Measurements from ENCODE around the gene KLHL11.
A peak's percentile ranks its signal among the peaks of the same experiment; 100 is the strongest.

The KLHL11 gene

DNA sequence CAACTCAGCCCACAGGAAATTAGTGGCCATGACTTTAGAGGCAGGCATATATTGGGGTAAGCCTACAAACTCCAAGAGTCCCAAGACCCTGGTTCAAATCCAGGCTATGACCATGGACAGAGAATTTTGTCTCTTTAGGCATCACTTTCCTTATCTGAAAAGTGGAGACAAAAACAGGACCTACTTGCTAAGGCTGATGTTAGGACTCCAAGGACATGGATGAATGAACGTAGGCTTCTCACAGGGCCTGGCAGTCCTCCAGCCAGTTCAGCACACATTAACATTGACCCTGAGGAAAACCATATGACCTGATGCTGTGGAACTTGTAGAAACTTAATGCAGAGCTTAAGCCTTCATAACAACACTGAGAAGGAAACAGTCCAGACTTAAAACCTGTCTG, 51.0 kb downstream of the KLHL11 start:
- H3K36me3 ChIP-seq (ENCODE audit: control insufficient read depth in 4 of 4, insufficient read depth in 4 of 4, low read length in 3 of 4) = no peaks in the 10 kb centered on the region
- ChIA-PET POLR2A (no interaction called here), CTCF (interaction anchor here (0.9 to 1.7 kb wide), 3 partner anchors 8 to 13 kb away, joined by 3 to 10 read pairs (median 5); no protein-coding TSS in a partner anchor)
- no CpG with 5 or more reads among the region's 1 CpG for WGBS (ENCODE audit: insufficient coverage)
- no peak overlapping the region for H3K4me3 ChIP-seq (ENCODE audit: control insufficient read depth in 1 of 7, extremely low read depth in 1 of 7, insufficient read depth in 4 of 7, low read depth in 2 of 7, low read length in 6 of 7)
- peaks cover 0 to 25% (median 19%) of the 10 kb centered on the region in 4 experiments for H3K4me1 ChIP-seq (ENCODE audit: control extremely low read depth in 1 of 4, control insufficient read depth in 4 of 4, insufficient read depth in 4 of 4, low read length in 3 of 4)
- DNase-seq = no peak
- H3K27me3 ChIP-seq (replicated peaks in 2 of 5; ENCODE audit: control insufficient read depth in 4 of 5, insufficient read depth in 5 of 5, low read length in 4 of 5) = peaks cover 0 to 8% (median 0%) of the 10 kb centered on the region in 5 experiments
- H3K9me3 ChIP-seq (ENCODE audit: control extremely low read depth in 1 of 5, control insufficient read depth in 4 of 5, insufficient read depth in 2 of 5, low read depth in 1 of 5, low read length in 4 of 5) = no peaks in the 10 kb centered on the region
- no peak overlapping the region for H3K27ac ChIP-seq (ENCODE audit: insufficient read depth in 1 of 2, low read depth in 1 of 2, low read length in 2 of 2, poor library complexity in 1 of 2, severe bottlenecking in 2 of 2)

DNA sequence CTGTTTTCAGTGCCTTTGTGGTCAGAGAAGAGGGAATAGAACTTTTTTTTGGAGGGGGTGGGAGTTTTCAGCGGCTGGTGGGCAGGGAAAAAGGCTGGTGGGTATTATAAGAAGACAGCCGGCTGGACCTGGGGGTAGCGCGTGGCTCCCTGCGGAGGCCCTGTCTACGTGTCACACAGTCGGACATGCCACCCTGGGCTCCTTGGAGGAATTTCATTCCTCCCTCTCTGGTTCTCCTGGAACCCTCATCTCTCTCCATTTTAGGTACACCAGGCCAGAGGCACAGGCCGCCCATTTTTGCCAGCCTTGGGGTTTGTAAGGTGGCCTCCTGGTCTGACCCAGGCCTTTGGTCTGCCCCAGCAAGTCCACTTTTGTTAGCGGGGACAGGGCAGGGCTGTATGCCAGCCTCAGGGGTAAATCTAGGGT, 51.5 kb downstream of the KLHL11 start:
- ChIA-PET POLR2A (no interaction called here), CTCF (interaction anchor here (1.0 to 1.7 kb wide), 2 partner anchors 10 to 118 kb away, joined by 4 to 10 read pairs; no protein-coding TSS in a partner anchor)
- 98% methylated on average over 8 of the region's 9 CpGs for WGBS (ENCODE audit: insufficient coverage)
- Histone ChIP-seq H3K27me3 (replicated peaks in 2 of 5; ENCODE audit: control insufficient read depth in 4 of 5, insufficient read depth in 5 of 5, low read length in 4 of 5) (peaks cover 0 to 8% (median 0%) of the 10 kb centered on the region in 5 experiments), H3K9me3 (ENCODE audit: control extremely low read depth in 1 of 5, control insufficient read depth in 4 of 5, insufficient read depth in 2 of 5, low read depth in 1 of 5, low read length in 4 of 5) (no peaks in the 10 kb centered on the region), H3K4me1 (ENCODE audit: control extremely low read depth in 1 of 4, control insufficient read depth in 4 of 4, insufficient read depth in 4 of 4, low read length in 3 of 4) (peaks cover 0 to 25% (median 19%) of the 10 kb centered on the region in 4 experiments), H3K4me3 (ENCODE audit: control insufficient read depth in 1 of 7, extremely low read depth in 1 of 7, insufficient read depth in 4 of 7, low read depth in 2 of 7, low read length in 6 of 7) (no peak overlapping the region), H3K27ac (ENCODE audit: insufficient read depth in 1 of 2, low read depth in 1 of 2, low read length in 2 of 2, poor library complexity in 1 of 2, severe bottlenecking in 2 of 2) (no peak overlapping the region), H3K36me3 (ENCODE audit: control insufficient read depth in 4 of 4, insufficient read depth in 4 of 4, low read length in 3 of 4) (no peaks in the 10 kb centered on the region)
- DNase-seq = no peak

DNA sequence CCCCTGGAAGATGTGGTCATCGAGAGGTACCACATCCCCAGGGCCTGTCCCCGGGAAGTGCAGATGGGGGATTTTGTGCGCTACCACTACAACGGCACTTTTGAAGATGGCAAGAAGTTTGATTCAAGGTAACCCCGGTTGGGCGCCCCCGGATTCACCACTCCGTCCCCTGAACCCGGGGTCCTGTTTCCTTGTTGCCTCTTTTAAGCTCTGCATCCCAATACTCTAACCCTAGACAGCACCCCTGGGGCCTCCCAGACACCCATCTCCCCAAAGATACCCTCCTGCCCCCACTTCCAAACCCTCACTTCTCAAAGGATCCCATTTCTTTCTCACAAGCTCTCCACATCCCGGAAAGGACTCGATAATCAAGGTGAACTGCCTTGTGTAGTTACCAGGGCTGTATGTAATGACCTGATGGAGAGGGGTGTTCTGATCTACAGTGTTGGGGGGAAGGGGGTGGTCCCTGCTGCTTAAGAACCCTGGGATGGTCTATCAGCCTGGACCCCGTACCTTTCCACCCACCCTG, 52.0 kb downstream of the KLHL11 start:
- H3K27ac ChIP-seq (ENCODE audit: insufficient read depth in 1 of 2, low read depth in 1 of 2, low read length in 2 of 2, poor library complexity in 1 of 2, severe bottlenecking in 2 of 2) = no peak overlapping the region
- ChIA-PET POLR2A (no interaction called here), CTCF (interaction anchor here (1.0 kb wide), 1 partner anchor 118 kb away, joined by 4 read pairs; no protein-coding TSS in a partner anchor)
- WGBS (ENCODE audit: insufficient coverage) = 43% methylated on average over 9 of the region's 12 CpGs
- DNase-seq = no peak
- no peaks in the 10 kb centered on the region for H3K9me3 ChIP-seq (ENCODE audit: control extremely low read depth in 1 of 5, control insufficient read depth in 4 of 5, insufficient read depth in 2 of 5, low read depth in 1 of 5, low read length in 4 of 5)
- peaks cover 0 to 25% (median 19%) of the 10 kb centered on the region in 4 experiments for H3K4me1 ChIP-seq (ENCODE audit: control extremely low read depth in 1 of 4, control insufficient read depth in 4 of 4, insufficient read depth in 4 of 4, low read length in 3 of 4)
- no peaks in the 10 kb centered on the region for H3K36me3 ChIP-seq (ENCODE audit: control insufficient read depth in 4 of 4, insufficient read depth in 4 of 4, low read length in 3 of 4)
- peak overlapping the region in 3 of 7 experiments; percentile 75 to 86 (median 77) for H3K4me3 ChIP-seq (ENCODE audit: control insufficient read depth in 1 of 7, extremely low read depth in 1 of 7, insufficient read depth in 4 of 7, low read depth in 2 of 7, low read length in 6 of 7)
- H3K27me3 ChIP-seq (replicated peaks in 2 of 5; ENCODE audit: control insufficient read depth in 4 of 5, insufficient read depth in 5 of 5, low read length in 4 of 5) = peaks cover 0 to 8% (median 0%) of the 10 kb centered on the region in 5 experiments

DNA sequence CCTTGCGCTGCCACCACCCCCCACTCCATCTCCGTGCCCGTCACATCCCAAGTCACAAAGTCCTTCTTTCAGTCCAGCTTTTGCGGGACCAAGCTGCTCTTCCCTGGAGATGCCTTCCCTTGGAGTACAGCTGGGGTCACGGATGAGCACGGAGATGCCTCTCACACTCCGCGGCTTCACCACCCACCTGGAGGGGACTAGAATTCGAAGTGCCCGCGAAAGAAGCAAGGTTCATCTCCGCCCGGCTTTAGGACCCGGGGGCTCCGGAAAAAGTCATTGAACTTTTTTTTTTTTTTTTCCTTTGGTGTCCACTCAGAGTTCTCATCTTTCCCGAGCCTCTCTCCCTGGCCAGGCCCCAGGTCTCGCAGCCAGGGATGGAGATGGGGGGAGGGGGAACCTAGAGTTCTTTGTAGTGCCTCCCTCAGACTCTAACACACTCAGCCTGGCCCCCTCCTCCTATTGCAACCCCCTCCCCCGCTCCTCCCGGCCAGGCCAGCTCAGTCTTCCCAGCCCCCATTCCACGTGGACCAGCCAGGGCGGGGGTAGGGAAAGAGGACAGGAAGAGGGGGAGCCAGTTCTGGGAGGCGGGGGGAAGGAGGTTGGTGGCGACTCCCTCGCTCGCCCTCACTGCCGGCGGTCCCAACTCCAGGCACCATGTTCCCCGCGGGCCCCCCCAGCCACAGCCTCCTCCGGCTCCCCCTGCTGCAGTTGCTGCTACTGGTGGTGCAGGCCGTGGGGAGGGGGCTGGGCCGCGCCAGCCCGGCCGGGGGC, 52.7 kb downstream of the KLHL11 start, which contains the start of gene FKBP10:
Gene FKBP10, plus strand, starts transcription at position 624 of the 771 bp plus-strand sequence. Its CDS starts 31 bp downstream, at position 655.
- CTCF ChIA-PET = interaction anchor here (1.0 to 4.8 kb wide), 5 partner anchors 14 to 117 kb away, joined by 3 to 16 read pairs (median 4); no protein-coding TSS in a partner anchor
- H3K9me3 ChIP-seq (ENCODE audit: control extremely low read depth in 1 of 5, control insufficient read depth in 4 of 5, insufficient read depth in 2 of 5, low read depth in 1 of 5, low read length in 4 of 5) = no peaks in the 10 kb centered on the region
- H3K4me1 ChIP-seq (ENCODE audit: control extremely low read depth in 1 of 4, control insufficient read depth in 4 of 4, insufficient read depth in 4 of 4, low read length in 3 of 4) = peaks cover 0 to 25% (median 19%) of the 10 kb centered on the region in 4 experiments
- WGBS (ENCODE audit: insufficient coverage) = 3% methylated on average over 22 of the region's 35 CpGs
- peak within 1 kb of the TSS; percentile 46 to 86 (median 73) for H3K4me3 ChIP-seq (ENCODE audit: control insufficient read depth in 1 of 7, extremely low read depth in 1 of 7, insufficient read depth in 4 of 7, low read depth in 2 of 7, low read length in 6 of 7)
- DNase-seq = peak in 2 of 3 donors; percentile 54 to 65
- H3K27me3 ChIP-seq (replicated peaks in 2 of 5; ENCODE audit: control insufficient read depth in 4 of 5, insufficient read depth in 5 of 5, low read length in 4 of 5) = peaks cover 0 to 8% (median 0%) of the 10 kb centered on the region in 5 experiments
- H3K36me3 ChIP-seq (ENCODE audit: control insufficient read depth in 4 of 4, insufficient read depth in 4 of 4, low read length in 3 of 4) = no peaks in the 10 kb centered on the region
- no peak within 1 kb of the TSS for H3K27ac ChIP-seq (ENCODE audit: insufficient read depth in 1 of 2, low read depth in 1 of 2, low read length in 2 of 2, poor library complexity in 1 of 2, severe bottlenecking in 2 of 2)
- POLR2A ChIA-PET = no interaction called here

DNA sequence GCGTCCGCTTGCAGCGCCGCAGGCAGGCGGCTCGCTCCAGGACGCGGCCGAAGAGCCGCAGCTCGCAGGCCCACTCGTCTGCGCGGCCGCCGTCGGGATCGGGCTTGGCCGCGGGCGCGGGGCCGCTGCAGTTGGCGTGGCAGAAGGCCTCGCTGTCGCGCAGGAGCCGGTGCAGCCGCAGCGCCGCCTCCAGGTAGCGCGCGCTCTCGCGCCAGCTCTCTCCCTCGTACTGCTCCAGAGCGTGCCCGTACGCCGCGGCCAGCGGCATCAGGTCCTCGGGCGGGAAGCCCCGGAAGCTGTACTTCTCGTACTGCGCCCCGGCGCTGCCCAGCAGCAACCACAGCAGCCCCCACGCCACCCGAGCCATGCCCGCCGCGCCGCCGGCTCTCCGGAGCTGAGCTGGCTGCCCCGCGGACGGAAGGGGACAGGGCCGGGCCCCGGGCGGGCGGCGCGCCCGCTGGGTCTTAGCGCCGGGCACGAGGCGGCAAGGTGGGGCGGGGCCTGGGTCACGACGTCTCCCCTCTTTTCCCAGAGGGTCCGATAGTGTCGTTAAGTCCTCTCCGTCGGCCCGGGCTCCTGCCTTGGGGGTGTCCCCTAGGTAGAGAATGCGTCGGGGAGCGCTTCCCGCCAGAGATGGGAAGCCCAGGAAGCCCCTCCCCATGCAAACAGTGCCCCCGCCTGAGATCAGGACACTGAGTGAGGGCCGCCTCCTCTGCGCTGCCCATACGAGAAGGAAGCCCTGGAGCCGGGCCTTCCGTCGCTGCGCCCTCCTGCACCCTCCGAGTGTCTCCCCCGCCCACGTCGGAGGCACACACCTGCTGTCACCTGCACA, 53.5 kb downstream of the KLHL11 start, which contains the start of gene P3H4:
Gene P3H4, minus strand, starts transcription at position 401 of the 832 bp plus-strand sequence. Its CDS starts 34 bp downstream, at position 367.
- peaks cover 0 to 8% (median 0%) of the 10 kb centered on the region in 5 experiments for H3K27me3 ChIP-seq (replicated peaks in 2 of 5; ENCODE audit: control insufficient read depth in 4 of 5, insufficient read depth in 5 of 5, low read length in 4 of 5)
- CTCF ChIA-PET = interaction anchor here (0.9 to 4.8 kb wide), 13 partner anchors 10 to 105 kb away, joined by 3 to 16 read pairs (median 5); no protein-coding TSS in a partner anchor
- DNase-seq = peak; percentile 77 to 85 (median 79)
- POLR2A ChIA-PET = interaction anchor here (0.6 to 1.0 kb wide), 3 partner anchors 25 to 77 kb away, joined by 3 to 4 read pairs (median 3); partner anchors contain the start of gene JUP
- H3K9me3 ChIP-seq (ENCODE audit: control extremely low read depth in 1 of 5, control insufficient read depth in 4 of 5, insufficient read depth in 2 of 5, low read depth in 1 of 5, low read length in 4 of 5) = no peaks in the 10 kb centered on the region
- peaks cover 0 to 2% (median 0%) of the 10 kb centered on the region in 4 experiments for H3K36me3 ChIP-seq (ENCODE audit: control insufficient read depth in 4 of 4, insufficient read depth in 4 of 4, low read length in 3 of 4)
- H3K4me1 ChIP-seq (ENCODE audit: control extremely low read depth in 1 of 4, control insufficient read depth in 4 of 4, insufficient read depth in 4 of 4, low read length in 3 of 4) = peaks cover 0 to 25% (median 19%) of the 10 kb centered on the region in 4 experiments
- peak within 1 kb of the TSS; percentile 46 to 86 (median 73) for H3K4me3 ChIP-seq (ENCODE audit: control insufficient read depth in 1 of 7, extremely low read depth in 1 of 7, insufficient read depth in 4 of 7, low read depth in 2 of 7, low read length in 6 of 7)
- no peak within 1 kb of the TSS for H3K27ac ChIP-seq (ENCODE audit: insufficient read depth in 1 of 2, low read depth in 1 of 2, low read length in 2 of 2, poor library complexity in 1 of 2, severe bottlenecking in 2 of 2)
- WGBS (ENCODE audit: insufficient coverage) = 0% methylated on average over 63 of the region's 96 CpGs

Data from common myeloid progenitor, CD34-positive (primary cell).